GM19238 (cell line): ENCODE results near the gene FKRP.

Source experiments
- DNase-seq: peaks from one replicate; pipeline ENCODE4 v3.0.0; 2011; ENCODE audit warnings: low spot score; ENCODE audit not compliant: insufficient read length

FKRP gene

DNA sequence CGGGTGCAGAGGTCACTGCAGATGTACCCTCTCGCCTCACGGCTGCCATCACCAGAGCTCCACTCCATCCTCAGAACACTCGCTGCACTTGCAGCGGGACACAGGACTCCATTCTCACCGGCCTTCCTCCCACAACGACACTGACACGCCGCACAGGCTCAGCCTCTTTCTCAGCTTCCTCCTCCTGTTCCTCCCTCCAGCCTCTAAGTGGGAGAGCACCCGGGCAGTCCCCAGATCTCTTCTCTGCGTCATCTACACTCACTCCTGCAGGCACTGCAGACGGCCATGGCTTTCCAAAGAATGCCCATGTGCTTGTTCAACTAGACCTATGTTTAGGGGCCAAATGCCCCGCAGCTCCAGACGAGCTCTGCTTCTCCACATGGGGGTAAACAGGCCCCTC is 14.3 kb upstream of the FKRP start:
- DNase-seq: no peak

DNA sequence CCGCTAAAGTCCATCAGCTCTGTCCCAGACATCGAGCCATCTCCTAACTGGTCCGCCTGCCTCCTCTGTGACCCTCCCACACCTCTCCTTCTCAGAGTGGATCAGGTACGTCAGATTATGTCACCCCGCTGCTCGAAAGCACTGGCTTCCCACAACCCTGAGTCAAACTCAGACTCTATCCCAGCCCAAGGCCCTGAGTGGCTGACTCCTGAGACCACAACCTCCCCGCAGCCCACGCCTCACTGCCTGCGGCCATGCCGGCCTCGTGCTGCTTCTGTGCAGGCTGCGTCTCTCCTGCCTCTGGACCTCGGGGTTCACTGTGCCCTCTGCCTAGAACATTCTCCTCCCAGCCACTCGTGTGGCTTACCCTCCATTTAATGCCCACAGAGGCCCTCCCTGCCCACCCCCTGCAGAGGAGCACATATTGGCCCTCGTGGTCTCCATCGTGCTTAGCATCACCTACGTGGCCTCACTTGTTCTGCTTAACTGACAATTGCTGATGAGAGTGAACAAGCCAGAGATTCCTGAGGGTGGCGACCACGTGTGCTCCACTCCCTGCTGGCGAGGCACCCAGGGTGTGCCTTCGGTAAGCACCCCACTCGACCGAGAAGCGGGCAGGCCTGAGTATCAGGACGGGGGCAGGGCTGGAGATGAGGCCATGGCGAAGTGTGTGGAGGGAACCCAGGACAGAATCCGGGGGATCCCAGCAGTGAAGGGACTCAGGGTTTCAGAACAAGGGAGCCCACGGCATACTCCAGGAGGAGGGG is 13.5 kb upstream of the FKRP start:
- DNase-seq: no peak

DNA sequence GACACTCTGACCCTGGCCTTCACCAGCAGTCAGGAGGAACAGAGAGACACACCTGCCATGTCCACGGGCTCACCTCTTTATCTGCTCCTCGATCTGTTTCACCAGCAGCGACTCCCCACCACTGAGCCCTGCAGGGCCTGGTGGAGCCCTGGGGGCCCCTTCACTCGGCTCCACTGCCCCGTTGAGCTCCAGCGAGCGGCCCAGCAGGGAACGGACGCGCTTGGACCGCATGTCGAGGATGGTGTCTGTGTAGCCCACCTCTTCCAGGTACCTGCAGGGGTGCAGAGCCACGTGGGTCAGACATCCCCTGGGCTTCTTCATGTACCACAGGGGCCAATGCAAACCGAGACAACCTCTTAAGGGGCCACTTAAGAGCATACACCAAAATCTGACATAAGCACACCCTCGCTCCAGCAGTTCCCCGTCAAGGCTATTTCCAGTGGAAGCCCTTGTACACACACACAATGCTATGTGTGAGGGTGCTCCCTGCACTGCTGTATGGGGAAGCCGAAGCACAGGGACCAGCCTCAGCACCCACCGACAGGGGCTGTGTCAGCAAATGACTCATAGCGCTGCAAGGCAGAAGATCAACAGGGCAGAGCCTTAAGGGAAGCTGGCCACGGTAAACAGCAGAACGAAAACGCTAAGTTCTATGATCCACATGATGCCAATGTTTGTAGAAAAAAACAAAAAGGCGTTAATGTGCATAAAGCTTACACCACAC is 12.7 kb upstream of the FKRP start:
- DNase-seq: no peak

DNA sequence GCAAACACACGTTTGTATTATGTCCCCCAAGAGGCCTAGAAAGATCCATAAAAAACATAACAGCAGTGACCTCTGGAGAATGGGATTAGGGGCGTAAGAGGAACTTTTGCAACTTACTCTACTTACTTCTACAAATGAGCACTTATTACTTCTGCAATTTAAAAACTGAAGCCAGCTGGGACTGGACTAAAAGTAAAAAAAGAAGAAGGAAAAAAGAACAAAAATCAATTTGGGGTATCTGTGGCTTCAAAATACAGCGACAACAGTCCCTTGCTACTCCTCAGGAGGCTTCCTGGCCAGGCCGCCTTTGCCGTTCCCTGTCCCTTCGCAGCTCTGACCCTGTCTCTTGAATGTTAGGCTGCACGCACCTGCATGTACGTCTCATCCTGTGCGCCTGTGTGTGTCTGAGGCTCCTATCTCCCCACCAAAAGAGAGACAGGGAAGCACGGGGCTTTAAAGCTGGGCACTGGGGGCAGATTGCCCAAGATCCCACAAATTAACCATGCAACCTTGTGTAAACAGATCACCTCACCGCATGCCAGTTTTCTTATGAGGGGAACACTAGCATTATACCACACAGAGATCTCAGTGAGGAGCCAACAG is 12.1 kb upstream of the FKRP start:
- no peak for DNase-seq

DNA sequence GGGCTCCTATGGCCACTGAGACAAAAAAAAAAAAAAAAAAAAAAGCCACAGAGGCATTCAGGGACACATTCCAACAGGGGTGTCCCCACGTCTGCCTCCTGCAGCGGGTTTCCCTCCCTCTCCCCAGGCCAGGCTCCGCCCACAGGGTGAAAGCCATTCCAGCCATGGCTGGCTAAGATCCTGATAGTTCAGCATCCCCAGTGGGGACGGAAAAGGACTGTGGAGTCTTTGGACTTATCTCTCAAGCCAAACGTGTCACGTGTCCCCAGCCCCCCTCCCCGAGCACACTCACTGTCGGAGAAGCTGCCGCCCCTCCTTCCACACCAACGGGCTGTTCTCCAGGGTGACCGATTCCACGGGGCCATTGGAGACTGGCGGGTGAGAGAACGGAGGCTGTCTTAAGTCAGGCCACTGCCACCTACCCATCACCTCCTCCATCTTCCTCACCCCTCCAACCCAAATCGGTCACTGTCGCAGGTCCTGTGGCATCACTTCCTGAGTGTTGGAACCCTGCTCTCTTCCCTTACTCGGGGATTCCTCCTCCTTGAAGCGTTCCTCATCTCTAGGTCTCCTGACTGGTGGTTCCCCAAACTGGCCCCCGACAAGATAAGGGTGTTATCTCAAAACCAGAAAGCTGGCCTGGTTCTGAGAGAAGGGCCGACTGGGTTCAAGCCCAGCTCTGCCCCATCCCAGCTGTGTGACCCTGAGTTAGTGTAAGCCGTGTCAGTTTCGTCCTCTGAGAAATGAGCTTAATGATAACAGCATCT is 9.1 kb upstream of the FKRP start:
- DNase-seq: no peak

DNA sequence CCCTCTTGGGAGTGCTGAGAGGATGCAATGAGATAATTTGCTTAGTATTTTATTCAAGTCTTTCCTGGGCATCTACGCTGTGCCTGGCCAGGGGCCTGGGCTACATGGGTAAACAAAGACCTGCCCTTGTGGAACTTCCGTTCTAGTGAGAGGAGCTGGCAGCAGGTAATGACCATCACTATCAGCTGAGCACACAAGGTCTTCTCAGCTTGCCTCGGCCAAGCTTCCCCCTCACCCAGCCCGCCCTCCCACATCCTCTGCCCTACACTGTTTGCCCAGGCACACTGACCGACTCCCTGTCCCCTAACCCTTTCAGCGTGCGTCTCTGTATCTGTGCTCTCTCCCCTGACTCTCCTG is 8.6 kb upstream of the FKRP start:
- DNase-seq: no peak

DNA sequence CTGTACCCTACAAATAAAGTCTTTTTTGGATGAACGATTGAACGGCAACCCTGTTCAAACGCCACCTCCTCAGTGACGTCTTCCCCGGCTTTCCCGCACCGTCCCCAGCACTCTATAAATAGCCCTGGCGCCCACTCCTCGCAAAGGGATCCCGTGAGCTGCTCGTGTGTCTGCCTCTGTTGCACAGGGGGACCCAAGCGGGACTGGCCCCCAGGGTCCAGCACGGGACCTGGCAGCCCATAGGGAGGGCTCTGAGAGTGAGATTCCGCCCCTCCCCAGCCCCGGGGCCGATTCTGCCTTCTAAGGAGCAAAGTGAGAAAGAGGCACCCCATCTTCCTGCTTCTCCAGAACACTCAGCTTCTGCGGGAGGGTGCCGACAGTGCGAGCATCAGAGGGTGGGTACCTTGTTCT is 8.1 kb upstream of the FKRP start:
- DNase-seq: no peak

DNA sequence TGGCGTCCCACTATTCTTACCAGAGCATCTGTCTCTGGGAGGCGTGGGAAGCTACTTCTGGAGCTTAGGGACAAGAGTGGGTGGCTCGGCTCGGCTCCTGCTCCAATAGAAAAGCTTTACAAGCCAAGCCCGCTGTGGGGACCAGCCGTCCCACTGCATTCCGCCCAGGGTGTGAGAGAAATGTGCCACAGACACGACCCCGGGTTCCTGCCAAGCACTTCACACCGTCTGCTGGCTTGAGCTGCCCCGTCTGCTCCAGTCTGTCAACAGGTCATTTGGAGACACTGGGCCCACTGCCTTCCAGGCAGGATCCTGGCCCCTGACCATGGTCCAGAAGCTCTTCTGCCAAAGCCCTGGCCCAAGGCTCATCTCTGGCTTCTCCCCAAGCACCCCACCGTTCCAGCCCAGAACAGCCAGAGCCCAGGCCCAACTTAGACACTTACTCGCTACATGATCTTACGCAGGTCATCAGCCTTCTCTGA is 6.5 kb upstream of the FKRP start:
- no peak for DNase-seq

DNA sequence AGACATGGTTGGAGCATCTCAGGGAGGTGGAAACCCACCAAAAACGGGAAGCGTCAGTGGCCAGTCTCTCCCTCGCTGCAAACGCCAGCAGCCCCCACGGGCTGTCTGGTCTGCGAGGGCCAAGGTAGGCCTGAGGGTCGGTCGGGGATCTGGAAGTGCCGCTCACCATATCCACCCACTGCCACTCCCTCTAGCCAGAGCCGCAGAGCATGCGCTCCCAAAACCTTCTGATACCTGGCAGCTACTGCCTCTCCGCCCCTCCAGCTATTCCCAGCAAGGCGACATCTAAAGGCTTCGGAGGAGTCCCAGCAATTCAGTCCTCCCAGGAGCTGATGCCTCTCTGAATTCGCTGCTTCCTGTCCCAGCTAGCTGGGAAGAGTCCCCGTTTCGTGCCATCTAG is 4.4 kb upstream of the FKRP start:
- no peak for DNase-seq

DNA sequence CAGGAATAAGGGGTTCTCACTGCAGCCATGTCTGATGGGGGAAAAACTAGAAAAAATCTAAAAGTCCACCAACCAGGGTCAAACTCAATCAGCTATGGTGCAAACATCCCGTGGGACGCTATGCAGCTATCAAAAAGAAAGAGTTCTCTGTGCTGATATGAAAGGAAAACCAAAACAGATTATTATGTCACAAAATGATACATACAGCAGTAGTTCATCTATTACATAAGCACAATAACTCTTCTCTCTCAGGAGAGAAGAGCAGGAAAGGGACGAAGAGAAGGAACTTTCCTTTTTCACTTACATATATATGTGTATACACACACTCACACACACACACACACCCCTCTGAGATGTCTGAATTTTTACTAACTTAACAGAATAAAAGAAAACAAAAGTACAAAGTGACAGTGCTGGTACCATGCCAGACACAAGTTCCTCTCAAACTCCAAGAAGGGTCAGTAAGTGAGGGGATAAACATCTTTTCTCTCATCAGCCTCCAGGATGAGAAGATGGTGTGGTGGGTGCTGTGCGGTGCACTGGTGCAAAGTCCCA is 2.9 kb upstream of the FKRP start:
- DNase-seq: no peak

DNA sequence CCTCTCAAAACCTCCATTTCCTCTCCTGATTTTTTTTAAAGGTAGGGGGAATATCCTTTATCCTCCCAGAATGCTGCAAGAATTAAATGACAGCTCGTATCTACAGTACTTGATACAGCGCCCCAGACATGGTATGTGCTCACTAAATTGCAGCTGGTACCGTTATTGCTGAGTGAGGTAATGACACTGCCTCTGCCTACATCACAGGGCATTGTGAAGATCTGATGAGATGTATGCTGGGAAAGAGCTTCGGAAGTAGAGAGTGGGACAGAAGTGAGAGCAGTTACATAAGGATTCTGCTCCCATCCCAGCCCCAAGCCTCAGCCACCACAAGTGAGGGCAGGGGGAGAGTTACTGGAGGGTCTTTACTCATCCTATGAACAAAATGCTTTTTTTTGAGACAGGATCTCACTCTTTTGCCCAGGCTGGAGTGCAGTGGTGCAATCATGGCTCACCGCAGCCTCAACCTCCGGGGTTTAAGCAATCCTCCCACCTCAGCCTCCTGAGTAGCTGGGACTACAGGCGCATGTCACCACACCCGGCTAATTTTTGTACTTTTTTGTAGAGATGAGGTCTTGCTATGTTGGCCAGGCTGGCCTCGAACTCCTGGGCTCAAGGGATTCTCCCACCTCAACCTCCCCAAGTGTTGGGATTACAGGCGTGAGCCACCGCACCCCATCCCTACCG is 1.7 kb upstream of the FKRP start:
- no peak for DNase-seq

DNA sequence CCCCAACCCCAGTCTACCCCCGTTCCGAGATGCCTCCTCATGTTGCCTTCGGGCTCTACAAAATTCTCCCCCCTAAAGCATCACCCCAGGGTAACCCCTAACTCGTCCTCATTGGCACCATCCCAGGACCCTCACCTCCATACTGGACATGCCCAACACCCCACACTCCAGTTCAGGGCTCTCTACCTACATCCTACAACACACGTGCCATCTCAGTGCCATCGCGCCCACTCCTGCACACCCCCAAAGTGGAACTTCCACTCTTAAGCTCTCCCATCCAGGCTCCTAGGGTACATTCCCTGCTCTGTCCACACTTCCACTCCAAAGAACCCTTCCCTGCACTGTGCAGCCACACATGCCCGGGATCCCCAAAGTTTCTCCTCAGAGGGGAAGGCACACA is 827 bp upstream of the FKRP start:
- no peak for DNase-seq

DNA sequence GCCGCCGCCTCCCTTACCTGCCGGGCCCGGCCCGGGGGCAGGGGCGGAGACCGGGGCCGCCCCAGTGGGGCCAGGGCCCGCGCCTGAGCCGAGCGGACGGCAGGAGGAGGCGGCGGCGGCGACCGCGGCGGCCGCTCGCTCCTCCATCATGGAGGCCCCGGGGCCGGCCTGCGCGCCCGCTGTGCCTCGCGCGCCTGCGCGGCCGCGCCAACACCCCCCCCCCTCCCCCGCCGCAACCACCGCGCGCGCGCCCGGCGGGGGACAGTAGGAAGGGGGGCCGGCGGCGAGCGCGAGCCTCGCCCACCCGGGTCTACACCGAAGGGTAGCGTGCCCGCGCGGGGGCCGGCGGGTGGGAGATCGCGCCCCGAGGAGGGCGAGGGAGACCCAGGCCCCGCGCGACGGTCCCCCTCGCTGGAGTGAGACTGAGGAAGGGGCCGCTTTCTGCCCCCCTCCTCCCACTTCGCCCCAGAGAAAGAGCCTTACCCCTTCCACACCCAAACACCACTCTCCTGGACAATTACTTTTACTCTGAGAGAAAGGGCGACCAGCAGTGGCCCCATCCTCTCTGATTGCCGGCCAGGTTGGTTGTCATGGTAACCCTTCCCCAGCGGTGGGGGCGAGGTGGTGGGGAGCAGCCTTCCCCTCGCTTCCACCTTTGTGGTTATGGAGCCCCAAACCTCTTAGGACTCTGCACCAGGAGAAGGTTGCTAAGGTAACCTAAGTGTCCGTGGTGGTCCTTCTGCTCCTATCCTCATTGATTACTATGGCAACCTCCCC is 612 bp downstream of the FKRP start, which contains the start of gene STRN4:
Gene STRN4, minus strand, starts transcription at position 170 of the 777 bp plus-strand sequence. Its CDS starts 20 bp downstream, at position 150.
- DNase-seq: peak; percentile 94

DNA sequence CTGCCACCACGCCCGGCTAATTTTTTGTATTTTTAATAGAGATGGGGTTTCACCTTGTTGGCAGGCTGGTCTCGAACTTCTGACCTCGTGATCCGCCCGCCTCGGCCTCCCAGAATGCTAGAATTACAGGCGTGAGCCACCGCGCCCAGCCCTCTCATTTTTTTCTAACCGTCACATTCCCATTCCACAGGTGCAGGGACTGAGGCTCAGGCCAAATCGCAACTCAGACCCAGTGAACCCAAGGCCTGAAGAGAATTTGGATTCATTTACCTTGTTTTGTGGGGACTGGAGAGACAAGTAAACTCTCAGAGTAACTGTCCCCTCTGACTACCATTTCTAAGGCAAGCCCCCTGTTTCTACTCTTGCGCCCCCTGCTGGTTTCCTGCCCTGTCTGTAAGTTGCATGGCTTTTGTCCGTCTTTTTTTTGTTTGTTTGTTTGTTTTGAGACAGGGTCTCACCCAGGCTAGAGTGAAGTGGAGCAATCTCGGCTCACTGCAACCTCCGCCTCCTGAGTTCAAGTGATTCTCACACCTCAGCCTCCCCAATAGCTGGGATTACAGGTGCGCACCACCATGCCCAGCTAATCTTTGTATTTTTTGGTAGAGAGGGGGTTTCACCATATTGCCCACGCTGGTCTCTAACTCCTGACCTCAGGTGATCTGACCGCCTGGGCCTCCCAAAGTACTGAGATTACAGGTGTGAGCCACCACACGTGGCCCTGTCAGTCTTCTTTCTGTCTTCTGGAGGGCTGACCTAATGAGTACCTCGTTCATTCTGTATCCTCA is 2.7 kb downstream of the FKRP start:
- no peak for DNase-seq

DNA sequence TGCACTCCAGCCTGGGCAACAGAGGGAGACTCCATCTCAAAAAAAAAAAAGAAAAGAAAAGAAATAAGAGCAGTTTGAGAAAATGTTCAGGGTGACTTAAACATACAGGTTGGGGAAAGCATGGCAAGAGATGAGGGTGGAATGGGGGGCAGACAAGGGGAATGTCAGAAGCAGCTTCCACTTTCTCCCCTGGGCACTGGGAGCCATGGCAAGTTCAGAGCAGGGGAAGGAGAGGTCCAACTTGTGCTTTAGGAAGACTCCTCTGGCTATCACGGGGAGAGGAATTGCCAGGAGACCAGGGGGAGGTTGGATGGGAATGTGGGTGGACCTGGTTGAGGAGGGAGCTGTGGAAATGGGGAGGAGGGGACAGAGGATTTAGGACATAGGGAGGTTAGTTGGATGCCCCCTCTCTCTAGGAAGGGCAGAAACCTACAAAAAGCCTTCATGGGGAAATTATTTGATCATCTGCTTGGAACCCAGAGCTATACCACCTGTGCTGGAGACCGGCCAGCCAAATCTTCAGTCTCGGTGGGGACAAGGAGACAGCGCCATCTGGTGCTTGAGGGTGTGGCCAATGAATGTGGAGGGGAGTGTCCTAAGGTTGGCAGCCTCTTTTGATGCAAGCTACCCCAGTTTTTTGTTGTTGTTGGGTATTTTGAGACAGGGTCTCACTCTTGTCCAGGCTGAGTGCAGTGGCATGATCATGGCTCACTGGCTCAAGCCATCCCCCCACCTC is 7.7 kb downstream of the FKRP start:
- DNase-seq: peak; percentile 64

DNA sequence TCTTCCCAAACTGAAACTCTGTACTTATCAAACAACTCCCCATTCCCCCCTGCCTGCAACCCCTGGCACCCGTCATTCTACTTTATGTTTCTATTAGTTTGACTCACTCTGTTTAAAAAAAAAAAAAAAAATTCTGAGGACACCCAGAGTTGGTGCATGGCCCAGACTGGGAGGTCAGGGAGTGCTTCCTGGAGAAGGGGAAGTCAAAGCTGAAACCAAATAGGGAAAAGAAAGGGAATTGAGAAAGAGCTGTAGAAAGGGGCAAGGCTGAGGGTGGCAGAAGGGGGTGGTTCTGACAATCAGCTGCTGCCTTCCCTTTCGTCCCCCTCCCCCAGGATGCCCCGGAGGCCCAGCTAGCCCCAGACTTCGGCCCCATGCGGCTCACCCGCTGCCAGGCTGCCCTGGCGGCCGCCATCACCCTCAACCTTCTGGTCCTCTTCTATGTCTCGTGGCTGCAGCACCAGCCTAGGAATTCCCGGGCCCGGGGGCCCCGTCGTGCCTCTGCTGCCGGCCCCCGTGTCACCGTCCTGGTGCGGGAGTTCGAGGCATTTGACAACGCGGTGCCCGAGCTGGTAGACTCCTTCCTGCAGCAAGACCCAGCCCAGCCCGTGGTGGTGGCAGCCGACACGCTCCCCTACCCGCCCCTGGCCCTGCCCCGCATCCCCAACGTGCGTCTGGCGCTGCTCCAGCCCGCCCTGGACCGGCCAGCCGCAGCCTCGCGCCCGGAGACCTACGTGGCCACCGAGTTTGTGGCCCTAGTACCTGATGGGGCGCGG is 9.4 kb downstream of the FKRP start:
- no peak for DNase-seq

DNA sequence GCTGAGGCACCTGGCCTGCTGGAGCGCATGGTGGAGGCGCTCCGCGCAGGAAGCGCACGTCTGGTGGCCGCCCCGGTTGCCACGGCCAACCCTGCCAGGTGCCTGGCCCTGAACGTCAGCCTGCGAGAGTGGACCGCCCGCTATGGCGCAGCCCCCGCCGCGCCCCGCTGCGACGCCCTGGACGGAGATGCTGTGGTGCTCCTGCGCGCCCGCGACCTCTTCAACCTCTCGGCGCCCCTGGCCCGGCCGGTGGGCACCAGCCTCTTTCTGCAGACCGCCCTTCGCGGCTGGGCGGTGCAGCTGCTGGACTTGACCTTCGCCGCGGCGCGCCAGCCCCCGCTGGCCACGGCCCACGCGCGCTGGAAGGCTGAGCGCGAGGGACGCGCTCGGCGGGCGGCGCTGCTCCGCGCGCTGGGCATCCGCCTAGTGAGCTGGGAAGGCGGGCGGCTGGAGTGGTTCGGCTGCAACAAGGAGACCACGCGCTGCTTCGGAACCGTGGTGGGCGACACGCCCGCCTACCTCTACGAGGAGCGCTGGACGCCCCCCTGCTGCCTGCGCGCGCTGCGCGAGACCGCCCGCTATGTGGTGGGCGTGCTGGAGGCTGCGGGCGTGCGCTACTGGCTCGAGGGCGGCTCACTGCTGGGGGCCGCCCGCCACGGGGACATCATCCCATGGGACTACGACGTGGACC is 10.1 kb downstream of the FKRP start:
- no peak for DNase-seq
